ENCODE measurements around the gene TELO2.

The TELO2 gene

GRCh38 chr16:1492923-1493745, at the start of gene TELO2:
Gene TELO2 (plus strand): TSS chr16:1493360. CDS start chr16:1494282, 922 bp downstream.
- in situ Hi-C loops (cut with MboI; ENCODE audit: low sequenced_read_pairs), result no loop called here

GRCh38 chr16:1443403-1443973, 49.7 kb upstream of the TELO2 start:
- in situ Hi-C loops (cut with MboI; ENCODE audit: low sequenced_read_pairs), result no loop called here

GRCh38 chr16:1443980-1444729, 49.0 kb upstream of the TELO2 start, which contains the start of gene CCDC154:
Gene CCDC154 (minus strand): TSS chr16:1444556. CDS start chr16:1444322, 234 bp downstream.
- in situ Hi-C loops (cut with MboI; ENCODE audit: low sequenced_read_pairs), result no loop called here

GRCh38 chr16:1444730-1445517, 48.2 kb upstream of the TELO2 start:
- in situ Hi-C loops (cut with MboI; ENCODE audit: low sequenced_read_pairs), result no loop called here

- in situ Hi-C loops (cut with MboI; ENCODE audit: low sequenced_read_pairs), result no loop called here
These were observed 47.5 kb upstream of the TELO2 start for GRCh38 chr16:1445518-1446203.

GRCh38 chr16:1446296-1447080, 46.7 kb upstream of the TELO2 start:
- in situ Hi-C loops (cut with MboI; ENCODE audit: low sequenced_read_pairs), result no loop called here

- in situ Hi-C loops (cut with MboI; ENCODE audit: low sequenced_read_pairs), result no loop called here
These were observed 45.2 kb upstream of the TELO2 start for GRCh38 chr16:1447965-1448364.

- in situ Hi-C loops (cut with MboI; ENCODE audit: low sequenced_read_pairs), result no loop called here
These were observed 44.5 kb upstream of the TELO2 start for GRCh38 chr16:1448536-1449116.

GRCh38 chr16:1449201-1449788, 43.9 kb upstream of the TELO2 start:
- in situ Hi-C loops (cut with MboI; ENCODE audit: low sequenced_read_pairs), result no loop called here

GRCh38 chr16:1450218-1450617, 42.9 kb upstream of the TELO2 start:
- in situ Hi-C loops (cut with MboI; ENCODE audit: low sequenced_read_pairs), result no loop called here

- in situ Hi-C loops (cut with MboI; ENCODE audit: low sequenced_read_pairs), result no loop called here
These were observed 42.3 kb upstream of the TELO2 start for GRCh38 chr16:1450841-1451240.

GRCh38 chr16:1451702-1452392, 41.3 kb upstream of the TELO2 start:
- in situ Hi-C loops (cut with MboI; ENCODE audit: low sequenced_read_pairs), result no loop called here

GRCh38 chr16:1452530-1452929, 40.6 kb upstream of the TELO2 start:
- in situ Hi-C loops (cut with MboI; ENCODE audit: low sequenced_read_pairs), result no loop called here

GRCh38 chr16:1453316-1453715, 39.8 kb upstream of the TELO2 start:
- in situ Hi-C loops (cut with MboI; ENCODE audit: low sequenced_read_pairs), result no loop called here

- in situ Hi-C loops (cut with MboI; ENCODE audit: low sequenced_read_pairs), result no loop called here
These were observed 38.6 kb upstream of the TELO2 start for GRCh38 chr16:1454561-1454960.

GRCh38 chr16:1455190-1456171, 37.7 kb upstream of the TELO2 start:
- in situ Hi-C loops (cut with MboI; ENCODE audit: low sequenced_read_pairs), result no loop called here

- in situ Hi-C loops (cut with MboI; ENCODE audit: low sequenced_read_pairs), result no loop called here
These were observed 36.2 kb upstream of the TELO2 start for GRCh38 chr16:1456951-1457350.
